Smooth muscle cell (in vitro differentiated cells): ENCODE data around the gene PRPH2. TPM values are rescaled to one million over a fixed set of nuclear protein-coding genes. Genes with fewer than 3 reads are reported as not detected.
"Not testable (repeated sequence)": the region's sequence is repeated elsewhere in the genome, so short reads cannot be mapped to it uniquely, and the experiment has no call there.

Experiments used
- DNase-seq: peaks from one replicate; lab custom pipeline; 2025; ENCODE audit not compliant: unreplicated experiment; lab: John Stamatoyannopoulos, UW
- H2AFZ ChIP-seq: fragments of 200-600 bp; sonication (generic); 2 replicates; pipeline ENCODE4 v1.6.0; 2016; ENCODE audit warnings: antibody characterized with exemption, low read depth, mild to moderate bottlenecking
- H3F3A ChIP-seq: fragments of 200-600 bp; sonication (generic); 2 replicates; pipeline ENCODE4 v1.6.0; 2017; ENCODE audit warnings: antibody characterized with exemption, low read depth
- H3K27ac ChIP-seq: fragments of 200-600 bp; sonication (generic); 2 replicates; pipeline ENCODE4 v1.5.1; 2016; ENCODE audit warnings: low read depth, mild to moderate bottlenecking
- H3K27me3 ChIP-seq: fragments of 200-600 bp; sonication (generic); 2 replicates; pipeline ENCODE4 v1.6.1; 2016; ENCODE audit warnings: low read depth, mild to moderate bottlenecking
- H3K36me3 ChIP-seq: fragments of 200-600 bp; sonication (generic); 2 replicates; pipeline ENCODE4 v1.5.1; 2016; ENCODE audit warnings: low read depth
- H3K4me1 ChIP-seq: fragments of 200-600 bp; sonication (generic); 2 replicates; pipeline ENCODE4 v1.5.1; 2016; ENCODE audit warnings: low read depth
- H3K4me2 ChIP-seq: fragments of 200-600 bp; sonication (generic); 2 replicates; pipeline ENCODE4 v1.6.0; 2016; ENCODE audit warnings: mild to moderate bottlenecking
- H3K4me3 ChIP-seq: fragments of 200-600 bp; sonication (generic); 2 replicates; pipeline ENCODE4 v1.5.1; 2016; ENCODE audit warnings: mild to moderate bottlenecking
- H3K79me2 ChIP-seq: fragments of 200-600 bp; sonication (generic); 2 replicates; pipeline ENCODE4 v1.6.0; 2016; ENCODE audit warnings: low read depth, mild to moderate bottlenecking
- H3K9ac ChIP-seq: fragments of 200-600 bp; sonication (generic); 2 replicates; pipeline ENCODE4 v1.6.0; 2016; ENCODE audit warnings: low read depth
- H3K9me3 ChIP-seq: fragments of 200-600 bp; sonication (generic); replicated peaks from 2 replicates; pipeline ENCODE4 v1.5.1; 2016; ENCODE audit warnings: low read depth
- H4K20me1 ChIP-seq: fragments of 200-600 bp; sonication (generic); 2 replicates; pipeline ENCODE4 v1.6.0; 2016; ENCODE audit warnings: low read depth
- CTCF ChIP-seq: fragments of 200-600 bp; sonication (generic); IDR thresholded peaks from 2 replicates; pipeline ENCODE4 v1.5.1; 2017; ENCODE audit warnings: borderline replicate concordance, mild to moderate bottlenecking, antibody characterized with exemption; ENCODE audit not compliant: insufficient read depth, poor library complexity, severe bottlenecking
- WGBS: methylation state at CpG from one replicate; pipeline ENCODE4 v1.1.7; 2016; ENCODE audit warnings: low lambda C conversion rate; 5-methylcytosine and 5-hydroxymethylcytosine counted together
- polyA plus RNA-seq: library from polyadenylated mRNA; unstranded; fragments of >200 nt; fragmentation: Nextera tagmentation; extraction: Ambion mirVana; gene quantifications from 2 replicates; pipeline ENCODE4 v1.2.1, GENCODE V29; 2016
- total RNA-seq: library from RNA; depleted of rRNA; stranded (reverse); fragments of >200 nt; gene quantifications from 2 replicates; pipeline ENCODE4 v1.2.3, GENCODE V29; 2014

PRPH2 gene
- total and polyA plus RNA-seq, 2 experiments from 2014 or later = not detected

- whole genome bisulfite sequencing = 97% methylated on average over 5 of the region's 5 CpGs
- H3K9ac ChIP-seq = no peak overlapping the region
- no peak for DNase-seq
- H3K79me2 ChIP-seq = no peaks in the 10 kb centered on the region
- TF ChIP-seq CTCF = no peak
- H3K9me3 ChIP-seq = no peaks in the 10 kb centered on the region
- no peak overlapping the region for H3K4me2 ChIP-seq
- H3K27me3 ChIP-seq = no peaks in the 10 kb centered on the region
- H3K27ac ChIP-seq = no peak overlapping the region
- no peaks in the 10 kb centered on the region for H3F3A ChIP-seq
- no peak overlapping the region for H2AFZ ChIP-seq
- H3K4me1 ChIP-seq = no peaks in the 10 kb centered on the region
- H3K36me3 ChIP-seq = peaks cover 46% of the 10 kb centered on the region
- H3K4me3 ChIP-seq = no peak overlapping the region
- H4K20me1 ChIP-seq = no peaks in the 10 kb centered on the region
These were observed 43.0 kb downstream of the PRPH2 start for GRCh38 chr6:42679358-42679757.

- no peak overlapping the region for H3K4me2 ChIP-seq
- no peaks in the 10 kb centered on the region for H3K79me2 ChIP-seq
- peaks cover 33% of the 10 kb centered on the region for H3K36me3 ChIP-seq
- no peaks in the 10 kb centered on the region for H3K4me1 ChIP-seq
- WGBS = 95% methylated on average over 3 of the region's 3 CpGs
- no peak overlapping the region for H2AFZ ChIP-seq
- no peaks in the 10 kb centered on the region for H3K27me3 ChIP-seq
- TF ChIP-seq CTCF = no peak
- H3K9me3 ChIP-seq = no peaks in the 10 kb centered on the region
- DNase-seq = no peak
- no peak overlapping the region for H3K9ac ChIP-seq
- no peaks in the 10 kb centered on the region for H4K20me1 ChIP-seq
- no peak overlapping the region for H3K27ac ChIP-seq
- H3F3A ChIP-seq = no peaks in the 10 kb centered on the region
- no peak overlapping the region for H3K4me3 ChIP-seq
These were observed 47.6 kb downstream of the PRPH2 start for GRCh38 chr6:42674780-42675179.

- not testable (repeated sequence) for DNase-seq, H3K9ac ChIP-seq
- 82% methylated on average over 6 of the region's 6 CpGs for WGBS
These were observed 48.0 kb downstream of the PRPH2 start for GRCh38 chr6:42674368-42674767.

GRCh38 chr6:42664718-42665117 is 57.7 kb downstream of the PRPH2 start:
- no peaks in the 10 kb centered on the region for H3K79me2 ChIP-seq
- H3K27ac ChIP-seq = no peak overlapping the region
- H3K9ac ChIP-seq = no peak overlapping the region
- no peaks in the 10 kb centered on the region for H3K4me1 ChIP-seq
- H3K27me3 ChIP-seq = no peaks in the 10 kb centered on the region
- no peaks in the 10 kb centered on the region for H4K20me1 ChIP-seq
- H3F3A ChIP-seq = no peaks in the 10 kb centered on the region
- WGBS = 100% methylated on average over 2 of the region's 2 CpGs
- no peak for TF ChIP-seq CTCF
- no peak overlapping the region for H3K4me3 ChIP-seq
- no peaks in the 10 kb centered on the region for H3K9me3 ChIP-seq
- no peak for DNase-seq
- peaks cover 41% of the 10 kb centered on the region for H3K36me3 ChIP-seq
- no peak overlapping the region for H2AFZ ChIP-seq
- no peak overlapping the region for H3K4me2 ChIP-seq

More at GRCh38 chr6:42674368-42674767, 48.0 kb downstream of the PRPH2 start:
- not testable (repeated sequence) for H3K4me1 ChIP-seq, H3K4me2 ChIP-seq, H2AFZ ChIP-seq, H3K27ac ChIP-seq, H3K4me3 ChIP-seq, H3K79me2 ChIP-seq, H4K20me1 ChIP-seq, H3K9me3 ChIP-seq, H3F3A ChIP-seq, H3K27me3 ChIP-seq
- peaks cover 31% of the 10 kb centered on the region for H3K36me3 ChIP-seq
